Stimulated activated CD8-positive, alpha-beta memory T cell treated with anti-CD3 and anti-CD28 coated beads, Interleukin-7, amount 100 ng/mL, for 48 hours (primary cell): Measurements from ENCODE around the gene TLCD4.
"Not testable (repeated sequence)": the region's sequence is repeated elsewhere in the genome, so short reads cannot be mapped to it uniquely, and the experiment has no call there.

ENCODE experiments used
- DNase-seq, 2 donors: peaks; one replicate each; pipeline ENCODE4 v3.0.0-alpha.2; 2020; ENCODE audit warnings: low read depth in 1 of 2; ENCODE audit errors: extremely low read depth in 1 of 2

TLCD4 gene

DNA sequence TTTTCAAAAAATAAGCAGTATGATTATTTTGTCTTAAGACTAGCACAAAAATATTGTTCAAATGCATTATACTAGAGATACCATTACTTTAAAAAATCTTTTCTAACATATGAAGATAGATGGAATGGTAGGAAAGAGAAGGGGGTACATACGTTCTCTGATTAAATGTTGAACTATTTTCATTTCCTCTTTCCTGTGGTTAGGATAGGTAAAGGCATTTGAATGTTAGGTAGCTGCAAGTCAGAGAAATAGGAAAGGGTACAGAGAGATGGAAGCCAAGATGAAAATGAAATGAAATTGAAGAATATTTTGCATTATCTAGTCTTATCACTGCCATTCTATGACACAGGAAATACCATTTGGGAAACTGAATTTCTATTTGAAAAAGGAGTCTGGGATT is 28.3 kb downstream of the TLCD4 start:
- no peak for DNase-seq

DNA sequence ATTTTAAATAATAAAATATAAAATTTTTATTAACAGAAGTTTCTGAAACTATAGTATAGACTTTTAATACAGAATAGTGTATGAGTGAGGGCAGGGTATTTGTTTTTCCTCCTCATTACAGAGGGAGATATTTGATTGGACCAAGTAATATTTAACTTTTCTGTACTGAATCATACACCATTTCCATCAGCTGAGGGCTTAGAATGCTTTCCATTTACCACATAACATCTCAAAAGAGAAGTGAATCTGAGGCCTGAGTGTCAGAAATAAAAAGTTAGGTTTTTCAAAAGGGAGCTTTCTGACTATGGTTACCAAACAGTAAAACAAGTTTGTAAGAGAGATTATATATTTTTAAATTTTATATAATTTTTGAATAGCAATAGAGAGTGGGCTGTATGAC is 29.5 kb downstream of the TLCD4 start:
- no peak for DNase-seq

DNA sequence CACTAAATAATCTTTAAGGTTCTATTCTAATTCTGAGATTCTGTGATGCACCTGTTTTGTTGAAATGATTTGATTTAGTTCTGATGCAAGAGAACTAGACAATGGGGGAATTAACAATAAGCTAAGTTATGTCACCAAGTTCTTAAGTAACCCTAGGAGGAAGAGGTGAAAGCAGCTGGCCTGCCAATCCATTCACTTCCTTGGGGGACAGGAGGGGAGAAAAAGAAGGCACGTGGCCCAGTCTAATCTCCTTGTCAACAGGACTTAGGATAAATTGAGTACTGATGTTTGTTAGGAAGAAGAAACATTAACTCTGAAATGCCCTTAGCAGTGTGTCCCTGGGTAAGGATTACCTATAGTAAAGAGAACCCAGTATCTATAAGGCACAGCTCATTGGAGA is 36.9 kb downstream of the TLCD4 start:
- no peak for DNase-seq

DNA sequence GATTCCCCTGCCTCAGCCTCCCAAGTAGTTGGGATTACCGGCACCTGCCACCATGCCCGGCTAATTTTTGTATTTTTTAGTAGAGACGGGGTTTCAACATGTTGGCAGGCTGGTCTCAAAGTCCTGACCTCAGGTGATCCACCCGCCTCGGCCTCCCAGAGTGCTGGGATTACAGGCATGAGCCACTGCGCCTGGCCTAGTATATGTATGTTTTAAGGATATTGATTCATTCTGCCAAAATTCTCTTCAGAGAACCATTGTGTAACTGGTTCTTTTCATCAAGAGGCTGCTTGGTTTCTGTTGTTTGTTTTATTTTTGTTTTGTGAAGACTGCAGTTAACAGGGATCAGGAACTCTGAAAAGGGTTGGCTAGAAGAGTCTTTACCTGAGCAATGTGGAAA is 48.4 kb downstream of the TLCD4 start:
- not testable (repeated sequence) for DNase-seq
